ENCODE measurements around the gene CTDNEP1.

DNA sequence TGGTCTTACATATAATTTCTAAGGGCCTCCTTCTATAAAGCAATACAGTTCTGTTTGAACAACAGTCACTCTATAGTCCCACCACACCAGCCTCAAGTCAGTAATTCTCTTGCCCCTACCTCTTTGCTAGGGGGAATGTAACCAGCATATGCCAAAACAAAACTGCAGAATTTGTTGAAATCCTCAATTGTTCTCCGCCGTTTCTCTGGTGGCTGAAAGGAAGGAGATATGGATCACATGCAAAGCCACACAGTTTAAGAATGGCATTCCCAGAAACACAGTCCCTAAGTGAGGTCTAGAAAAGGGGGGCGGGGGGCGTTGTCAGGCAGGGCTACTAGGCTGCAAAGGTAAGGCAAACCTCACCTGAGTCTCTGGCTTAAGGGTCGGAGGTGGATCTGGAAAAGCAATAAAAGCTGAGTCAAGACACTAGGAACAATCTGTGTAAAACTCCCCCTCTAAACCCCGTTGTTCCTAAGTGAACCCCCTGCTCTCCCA is 14.2 kb downstream of the CTDNEP1 start:
- no peak for TF ChIP-seq FOXA1 (IDR thresholded peaks at IDR 0.05)
- TF ChIP-seq, protein P1, sequence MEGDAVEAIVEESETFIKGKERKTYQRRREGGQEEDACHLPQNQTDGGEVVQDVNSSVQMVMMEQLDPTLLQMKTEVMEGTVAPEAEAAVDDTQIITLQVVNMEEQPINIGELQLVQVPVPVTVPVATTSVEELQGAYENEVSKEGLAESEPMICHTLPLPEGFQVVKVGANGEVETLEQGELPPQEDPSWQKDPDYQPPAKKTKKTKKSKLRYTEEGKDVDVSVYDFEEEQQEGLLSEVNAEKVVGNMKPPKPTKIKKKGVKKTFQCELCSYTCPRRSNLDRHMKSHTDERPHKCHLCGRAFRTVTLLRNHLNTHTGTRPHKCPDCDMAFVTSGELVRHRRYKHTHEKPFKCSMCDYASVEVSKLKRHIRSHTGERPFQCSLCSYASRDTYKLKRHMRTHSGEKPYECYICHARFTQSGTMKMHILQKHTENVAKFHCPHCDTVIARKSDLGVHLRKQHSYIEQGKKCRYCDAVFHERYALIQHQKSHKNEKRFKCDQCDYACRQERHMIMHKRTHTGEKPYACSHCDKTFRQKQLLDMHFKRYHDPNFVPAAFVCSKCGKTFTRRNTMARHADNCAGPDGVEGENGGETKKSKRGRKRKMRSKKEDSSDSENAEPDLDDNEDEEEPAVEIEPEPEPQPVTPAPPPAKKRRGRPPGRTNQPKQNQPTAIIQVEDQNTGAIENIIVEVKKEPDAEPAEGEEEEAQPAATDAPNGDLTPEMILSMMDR (IDR thresholded peaks at IDR 0.05; ENCODE audit: low read depth, low read length, missing input control), result no peak
- no peak for TF ChIP-seq TAF1 (conservative IDR thresholded peaks at IDR 0.05)
- TF ChIP-seq YY1 (IDR thresholded peaks at IDR 0.05), result no peak
- TF ChIP-seq RAD21 (IDR thresholded peaks at IDR 0.05), result no peak
- TF ChIP-seq, protein P2, sequence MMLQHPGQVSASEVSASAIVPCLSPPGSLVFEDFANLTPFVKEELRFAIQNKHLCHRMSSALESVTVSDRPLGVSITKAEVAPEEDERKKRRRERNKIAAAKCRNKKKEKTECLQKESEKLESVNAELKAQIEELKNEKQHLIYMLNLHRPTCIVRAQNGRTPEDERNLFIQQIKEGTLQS (IDR thresholded peaks at IDR 0.05), result no peak
